ENCODE measurements around the gene POU2F1.
A peak's percentile ranks its signal among the peaks of the same experiment; 100 is the strongest.

Gene POU2F1

GRCh38 chr1:167430849-167431242 is 210.2 kb downstream of the POU2F1 start:
- Histone ChIP-seq H3K9me3 (peaks cover 7% of the 10 kb centered on the region), H3K27ac (peak overlapping the region; percentile 92), H3K9ac (peak overlapping the region; percentile 76), H3K36me3 (no peaks in the 10 kb centered on the region), H3K27me3 (no peaks in the 10 kb centered on the region), H3K4me2 (peak overlapping the region; percentile 90), H3K4me1 (peaks cover 89% of the 10 kb centered on the region), H3K4me3 (peak overlapping the region; percentile 39), H4K20me1 (no peaks in the 10 kb centered on the region)
- TF ChIP-seq Cebpa-rat (IDR thresholded peaks at IDR 0.05): no peak

DNA sequence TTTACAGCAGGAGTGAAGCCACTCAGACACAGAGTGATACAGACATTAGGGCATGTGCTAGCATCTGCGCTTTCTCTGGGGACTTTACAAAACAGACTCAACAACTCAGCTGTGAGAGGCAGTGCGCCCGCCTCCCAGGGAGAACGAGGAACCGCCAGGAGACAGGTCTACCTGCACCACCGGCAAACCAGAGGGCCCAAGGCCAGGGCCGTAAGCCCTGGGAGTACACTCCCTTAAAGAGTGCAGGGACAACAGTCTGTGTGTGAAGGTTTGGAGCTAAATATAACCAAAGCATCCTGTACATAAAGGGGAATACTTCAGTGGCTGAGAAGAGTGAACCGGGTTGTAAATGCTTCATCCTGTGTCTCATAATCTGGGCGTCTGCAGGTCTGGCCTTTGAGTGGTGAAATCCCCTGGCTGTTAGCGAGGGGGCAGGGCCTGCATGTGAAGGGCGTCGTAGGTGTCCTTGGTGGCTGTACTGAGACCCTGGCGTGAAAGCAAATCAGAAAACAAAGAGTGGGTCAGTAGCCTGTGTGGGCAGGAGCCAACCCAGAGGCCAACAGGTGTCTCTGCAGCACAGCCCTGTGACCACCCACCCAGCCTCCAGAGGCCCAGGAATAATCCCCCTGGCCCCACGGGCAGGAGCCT is 210.7 kb downstream of the POU2F1 start:
- H3K27ac ChIP-seq: peak overlapping the region; percentile 92

DNA sequence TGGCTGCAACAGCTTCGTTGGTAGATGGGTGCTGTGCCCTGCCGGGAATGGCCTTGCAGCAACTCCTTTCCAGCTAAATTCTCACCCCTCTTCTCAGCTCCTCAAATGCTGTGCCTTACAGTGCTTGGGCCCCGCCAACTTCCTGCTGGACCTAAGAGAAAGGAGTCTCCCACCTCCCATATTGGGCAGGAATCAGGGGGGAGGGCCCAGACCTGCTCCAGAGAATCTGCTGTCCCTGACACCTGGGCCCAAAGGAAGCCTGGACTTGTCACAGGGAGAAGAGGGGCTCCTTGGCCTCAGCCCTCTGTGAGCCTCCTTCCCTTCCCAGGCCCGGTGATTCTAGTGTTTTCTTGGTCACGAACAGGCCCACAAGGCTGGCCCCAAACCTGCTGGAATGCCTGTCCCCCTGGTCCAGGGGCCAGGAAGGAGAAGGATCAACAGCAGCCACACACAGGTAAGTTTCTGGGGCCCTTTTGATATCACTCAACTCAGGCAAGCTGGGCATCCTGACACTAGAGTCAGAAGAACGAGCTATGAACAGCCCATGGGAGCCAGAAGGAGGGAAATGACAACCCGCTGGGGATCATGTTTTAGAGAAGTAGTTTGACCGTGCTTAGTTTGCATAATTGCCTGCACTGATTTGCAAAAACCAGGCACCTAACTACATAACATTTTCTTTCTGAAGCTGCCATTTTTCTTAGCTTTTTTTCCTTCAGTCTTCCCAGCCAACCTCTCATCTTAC is 211.4 kb downstream of the POU2F1 start:
- H3K9ac ChIP-seq: peak overlapping the region; percentile 76
- H3K4me2 ChIP-seq: peak overlapping the region; percentile 90
- TF ChIP-seq Cebpa-rat (IDR thresholded peaks at IDR 0.05): no peak
- no peaks in the 10 kb centered on the region for H4K20me1 ChIP-seq
- H3K27me3 ChIP-seq: no peaks in the 10 kb centered on the region
- peaks cover 82% of the 10 kb centered on the region for H3K4me1 ChIP-seq
- peak overlapping the region; percentile 92 for H3K27ac ChIP-seq
- peaks cover 12% of the 10 kb centered on the region for H3K9me3 ChIP-seq
- no peaks in the 10 kb centered on the region for H3K36me3 ChIP-seq
- H3K4me3 ChIP-seq: peak overlapping the region; percentile 39; the same call in 1 of the 2 replicates

More for the DNA sequence above, 210.7 kb downstream of the POU2F1 start:
- peak overlapping the region; percentile 90 for H3K4me2 ChIP-seq
- H3K36me3 ChIP-seq: no peaks in the 10 kb centered on the region
- peaks cover 12% of the 10 kb centered on the region for H3K9me3 ChIP-seq
- H3K4me3 ChIP-seq: peak overlapping the region; percentile 39
- no peak for TF ChIP-seq Cebpa-rat (IDR thresholded peaks at IDR 0.05)
- peak overlapping the region; percentile 76 for H3K9ac ChIP-seq
- H3K27me3 ChIP-seq: no peaks in the 10 kb centered on the region
- H3K4me1 ChIP-seq: peaks cover 84% of the 10 kb centered on the region
- H4K20me1 ChIP-seq: no peaks in the 10 kb centered on the region

GRCh38 chr1:167432780-167433179 is 212.1 kb downstream of the POU2F1 start:
- Histone ChIP-seq H3K27me3 (no peaks in the 10 kb centered on the region), H3K4me1 (peaks cover 82% of the 10 kb centered on the region), H4K20me1 (no peaks in the 10 kb centered on the region), H3K27ac (peak overlapping the region; percentile 92), H3K9ac (no peak overlapping the region), H3K4me3 (no peak overlapping the region), H3K4me2 (peak overlapping the region; percentile 90), H3K9me3 (peaks cover 12% of the 10 kb centered on the region), H3K36me3 (no peaks in the 10 kb centered on the region)
- TF ChIP-seq Cebpa-rat (IDR thresholded peaks at IDR 0.05): no peak

GRCh38 chr1:167433884-167434283 is 213.2 kb downstream of the POU2F1 start:
- H3K4me2 ChIP-seq: peak overlapping the region; percentile 90
- no peak for TF ChIP-seq Cebpa-rat (IDR thresholded peaks at IDR 0.05)
- H3K9me3 ChIP-seq: peaks cover 12% of the 10 kb centered on the region
- H3K27ac ChIP-seq: no peak overlapping the region
- H3K4me1 ChIP-seq: peaks cover 82% of the 10 kb centered on the region
- H3K36me3 ChIP-seq: no peaks in the 10 kb centered on the region
- no peaks in the 10 kb centered on the region for H4K20me1 ChIP-seq
- H3K27me3 ChIP-seq: peaks cover under 1% of the 10 kb centered on the region; the same call in 1 of the 2 replicates
- no peak overlapping the region for H3K4me3 ChIP-seq
- no peak overlapping the region for H3K9ac ChIP-seq

DNA sequence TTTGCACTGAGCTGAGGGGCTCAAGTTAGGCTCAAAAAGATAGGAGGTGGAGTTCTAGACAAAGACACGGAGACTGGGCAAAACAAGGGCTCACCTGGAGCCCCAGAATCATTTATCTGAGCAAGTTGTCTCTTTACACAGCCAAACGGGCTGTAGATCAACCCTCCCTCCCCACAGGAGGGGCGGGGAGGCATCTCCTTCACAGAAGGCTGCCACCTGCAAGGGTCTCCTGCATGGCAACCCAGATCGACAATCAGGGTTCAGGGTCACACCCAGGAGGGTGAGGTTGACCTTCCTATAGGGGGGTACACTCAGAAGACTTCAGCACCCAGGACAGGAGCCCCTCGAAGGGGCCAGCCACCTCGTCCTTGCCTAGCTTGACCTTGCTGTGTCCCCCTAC is 213.6 kb downstream of the POU2F1 start:
- Histone ChIP-seq H3K4me3 (no peak overlapping the region), H3K9ac (no peak overlapping the region), H3K27ac (no peak overlapping the region), H3K36me3 (no peaks in the 10 kb centered on the region), H3K27me3 (peaks cover 5% of the 10 kb centered on the region), H3K4me2 (no peak overlapping the region), H4K20me1 (no peaks in the 10 kb centered on the region), H3K4me1 (peaks cover 82% of the 10 kb centered on the region), H3K9me3 (peaks cover 12% of the 10 kb centered on the region)
- no peak for TF ChIP-seq Cebpa-rat (IDR thresholded peaks at IDR 0.05)

DNA sequence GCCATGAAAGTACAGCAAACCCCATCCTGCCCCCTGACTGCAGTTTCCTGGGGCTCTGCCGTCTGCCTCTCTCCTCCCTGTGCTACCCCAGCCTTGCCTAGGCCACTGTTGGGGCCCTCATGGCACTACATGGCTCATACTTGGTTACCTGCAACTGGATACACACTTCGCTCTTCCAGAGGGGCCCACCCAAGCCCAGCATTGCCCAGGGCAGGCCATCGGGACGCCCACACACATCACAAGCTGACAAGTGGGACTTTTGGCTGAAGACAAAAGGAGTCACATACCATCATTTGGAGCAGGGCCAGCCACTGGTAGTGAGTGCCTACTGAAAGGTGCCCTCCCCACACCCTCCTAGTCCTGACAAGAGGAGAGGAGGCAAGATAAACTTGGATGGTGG is 214.8 kb downstream of the POU2F1 start:
- Histone ChIP-seq H3K4me1 (peaks cover 78% of the 10 kb centered on the region), H3K27me3 (peaks cover 5% of the 10 kb centered on the region), H4K20me1 (no peaks in the 10 kb centered on the region), H3K27ac (no peak overlapping the region; the same call in 1 of the 2 replicates), H3K9ac (no peak overlapping the region), H3K9me3 (peaks cover 12% of the 10 kb centered on the region), H3K4me2 (no peak overlapping the region), H3K4me3 (no peak overlapping the region), H3K36me3 (no peaks in the 10 kb centered on the region)
- TF ChIP-seq Cebpa-rat (IDR thresholded peaks at IDR 0.05): no peak

DNA sequence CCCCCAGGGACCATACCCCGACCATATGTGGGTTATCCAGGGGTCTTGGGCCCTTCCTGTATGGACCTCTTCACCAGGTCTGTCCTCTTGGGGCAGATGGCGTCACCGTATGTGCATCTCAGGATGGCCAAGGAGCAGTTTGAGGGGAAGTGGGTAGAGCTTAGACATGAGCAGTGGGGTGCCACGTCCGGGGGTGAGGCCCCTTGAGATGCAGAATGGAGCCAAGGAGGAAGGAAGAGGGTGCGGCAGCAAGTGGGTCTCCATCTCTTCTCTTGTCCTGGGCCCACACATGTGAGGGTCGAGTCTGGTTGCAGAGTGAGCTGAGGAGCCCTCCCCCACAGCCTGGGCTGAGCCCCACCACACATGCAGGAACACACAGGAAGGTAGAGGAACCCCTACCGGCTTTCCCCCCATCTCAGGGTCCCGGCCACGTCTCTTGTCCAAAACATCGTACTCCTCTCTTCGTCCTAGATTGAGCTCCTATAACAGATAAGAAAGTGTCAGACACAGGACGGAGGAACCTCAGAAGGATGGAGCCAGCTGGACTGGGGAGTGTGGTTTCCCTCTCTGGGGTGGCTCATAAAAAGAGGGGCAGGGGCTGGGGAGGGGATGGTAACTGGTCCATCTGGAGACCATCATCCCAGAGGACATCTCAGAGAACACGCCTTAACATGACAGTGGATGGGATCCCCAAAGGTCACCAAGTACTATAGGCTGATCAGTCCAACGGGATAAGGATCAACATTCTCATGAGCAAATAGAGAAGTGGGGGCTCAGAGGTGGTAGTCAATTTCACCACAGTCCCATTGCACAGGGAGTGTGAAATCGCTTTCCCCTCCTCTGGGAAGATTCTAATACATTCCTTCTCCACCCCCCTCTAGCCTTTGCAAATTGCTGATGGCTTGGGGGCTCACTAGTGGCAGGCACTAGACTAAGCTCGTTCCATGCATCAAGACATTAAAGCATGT is 217.8 kb downstream of the POU2F1 start:
- TF ChIP-seq Cebpa-rat (IDR thresholded peaks at IDR 0.05): no peak
- Histone ChIP-seq H3K9ac (peak overlapping the region; percentile 57; the same call in 1 of the 2 replicates), H3K27ac (peak overlapping the region; percentile 52)

DNA sequence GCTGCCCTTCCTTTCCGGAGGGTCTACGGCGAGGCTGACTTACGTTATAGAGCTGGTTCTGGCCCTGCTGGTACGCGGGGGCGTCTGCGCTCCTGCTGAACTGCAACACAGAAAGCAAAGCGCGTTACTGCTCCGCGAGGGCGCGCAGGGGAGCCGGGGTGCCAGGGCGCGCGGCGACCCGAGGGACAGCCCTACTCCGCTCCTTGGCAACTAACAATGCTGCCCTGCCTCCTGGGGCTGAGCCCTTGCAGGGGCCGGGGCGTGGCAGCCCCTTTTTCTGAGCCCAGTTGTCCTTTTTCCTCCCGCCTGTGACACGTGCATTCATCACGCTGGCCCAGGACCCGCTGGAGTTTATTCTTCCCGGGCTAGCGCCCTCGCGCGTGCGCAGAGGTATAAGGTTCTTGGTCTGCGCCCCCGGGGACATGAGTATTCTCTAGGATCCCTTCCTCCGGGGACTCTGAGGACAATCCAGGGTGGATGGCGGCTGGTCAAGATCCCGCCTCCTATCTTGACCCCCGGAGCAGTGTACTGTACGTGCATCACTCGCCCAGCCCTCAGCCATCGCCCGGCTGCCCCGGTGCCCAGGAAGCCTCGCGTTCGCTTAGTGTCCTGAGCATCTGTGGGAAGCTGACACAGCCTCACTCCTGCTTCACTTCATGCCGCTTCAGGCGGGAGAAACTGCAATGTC is 218.8 kb downstream of the POU2F1 start:
- peaks cover 39% of the 10 kb centered on the region for H3K4me1 ChIP-seq
- no peaks in the 10 kb centered on the region for H3K36me3 ChIP-seq
- H3K9ac ChIP-seq: peak overlapping the region; percentile 57
- H3K9me3 ChIP-seq: peaks cover 12% of the 10 kb centered on the region
- no peaks in the 10 kb centered on the region for H4K20me1 ChIP-seq
- H3K4me2 ChIP-seq: peak overlapping the region; percentile 93
- 0 out of 2 replicates have a peak overlapping the region, but pooled peaks have one; percentile 18 for H3K27ac ChIP-seq
- TF ChIP-seq Cebpa-rat (IDR thresholded peaks at IDR 0.05): no peak
- peak overlapping the region; percentile 60 for H3K4me3 ChIP-seq
- peaks cover 5% of the 10 kb centered on the region for H3K27me3 ChIP-seq

More for the DNA sequence above, 217.8 kb downstream of the POU2F1 start:
- H3K9me3 ChIP-seq: peaks cover 12% of the 10 kb centered on the region
- peaks cover 48% of the 10 kb centered on the region for H3K4me1 ChIP-seq
- H3K36me3 ChIP-seq: no peaks in the 10 kb centered on the region
- H3K4me3 ChIP-seq: peak overlapping the region; percentile 60
- no peaks in the 10 kb centered on the region for H4K20me1 ChIP-seq
- H3K4me2 ChIP-seq: peak overlapping the region; percentile 93
- H3K27me3 ChIP-seq: peaks cover 5% of the 10 kb centered on the region
